Vagina (tissue), 2 donors: ENCODE data around the gene PACRG.

ENCODE experiments used
- CTCF ChIP-seq, 3 experiments: fragments of 450-650 bp in 2 of 3; fragments of 200-600 bp in 1 of 3; sonication (generic) in 1 of 3; IDR thresholded peaks; one replicate each; pipeline ENCODE4 v1.5.1; 2017 to 2019; ENCODE audit warnings: antibody characterized with exemption in 3 of 3, mild to moderate bottlenecking in 2 of 3, moderate library complexity in 2 of 3
- POLR2A ChIP-seq, 2 donors: fragments of 450-650 bp; IDR thresholded peaks; one replicate each; pipeline ENCODE4 v1.6.1; 2017; ENCODE audit warnings: antibody characterized with exemption in 2 of 2, mild to moderate bottlenecking in 2 of 2, moderate library complexity in 2 of 2
- POLR2AphosphoS5 ChIP-seq, 2 donors: sonication (generic); formaldehyde crosslinking; IDR thresholded peaks; one replicate each; pipeline ENCODE4 v1.9.0; 2017; ENCODE audit warnings: antibody characterized with exemption in 2 of 2, mild to moderate bottlenecking in 2 of 2, low read depth in 1 of 2; ENCODE audit not compliant: insufficient read depth in 1 of 2

GRCh38 chr6:162952423-162952822 is 224.6 kb downstream of the PACRG start:
- TF ChIP-seq POLR2A (IDR thresholded peaks at IDR 0.05), result no peak
- no peak for TF ChIP-seq CTCF (IDR thresholded peaks at IDR 0.05)
- no peak for TF ChIP-seq POLR2AphosphoS5 (IDR thresholded peaks at IDR 0.05; ENCODE audit: insufficient read depth in 1 of 2, low read depth in 1 of 2)
